GM21576 (cell line): ENCODE measurements around the gene ABCC12.

Experiments used
- ATAC-seq: cut with Tn5 transposase; IDR thresholded peaks from one replicate; pipeline ENCODE4 v1.9.1; 2021; ENCODE audit warnings: mild to moderate bottlenecking, moderate library complexity; ENCODE audit not compliant: unreplicated experiment

ABCC12 gene

DNA sequence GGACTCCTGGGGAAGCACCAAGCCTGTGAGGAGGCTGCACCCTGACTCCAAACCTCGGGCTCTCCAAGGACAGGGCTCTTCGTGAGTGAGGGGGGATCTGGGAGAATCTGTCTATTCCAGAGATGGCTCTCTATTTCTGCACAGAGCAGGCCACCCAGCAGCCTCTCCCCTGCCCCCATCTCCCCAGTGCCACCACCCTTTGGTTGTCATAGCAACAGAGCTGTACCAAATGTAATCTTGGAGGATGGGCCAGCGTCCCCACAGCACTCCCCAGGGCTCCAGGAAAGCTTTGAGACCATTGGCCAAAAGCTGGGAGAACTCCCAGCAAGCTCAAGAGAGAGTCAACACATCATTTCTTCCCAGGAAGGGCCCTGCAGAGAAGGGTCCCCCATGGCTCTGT is 49.3 kb downstream of the ABCC12 start:
- no peak for ATAC-seq
